Fibroblast of lung (primary cell): ENCODE results near the gene MACO1.

Source experiments
- CTCF ChIP-seq, 2 donors: IDR thresholded peaks in 1 of 2; conservative IDR thresholded peaks in 1 of 2; 1 replicate in 1 of 2; 2 replicates in 1 of 2; pipeline ENCODE4 v1.5.1; 2011 to 2012; ENCODE audit warnings: low read length in 2 of 2, control low read depth in 1 of 2, inconsistent platforms in 1 of 2, low read depth in 1 of 2, mild to moderate bottlenecking in 1 of 2
- EZH2 ChIP-seq: IDR thresholded peaks from 2 replicates; pipeline ENCODE4 v1.5.1; 2012; ENCODE audit warnings: low read length, control low read depth, mild to moderate bottlenecking; ENCODE audit errors: missing control alignments

GRCh38 chr1:25445993-25446538 is 15.4 kb downstream of the MACO1 start:
- TF ChIP-seq CTCF (conservative IDR thresholded peaks at IDR 0.05 in 1 of 2, IDR thresholded peaks at IDR 0.05 in 1 of 2; ENCODE audit: low read depth in 1 of 2, low read length in 2 of 2) (no peak), EZH2 (no peak)
